ENCODE results near the gene NDFIP2.

NDFIP2 gene

GRCh38 chr13:79463604-79464003 is 17.4 kb upstream of the NDFIP2 start:
- ATAC-seq: no peak
- TF ChIP-seq ZNF70 (CRISPR knock-in tag; IDR thresholded peaks at IDR 0.05) (no peak), OSR1 (CRISPR knock-in tag; IDR thresholded peaks at IDR 0.05) (no peak), ZFP30 (CRISPR knock-in tag; IDR thresholded peaks at IDR 0.05) (no peak), BACH2 (CRISPR knock-in tag; IDR thresholded peaks at IDR 0.05; ENCODE audit: borderline replicate concordance) (no peak), CSDC2 (CRISPR knock-in tag; IDR thresholded peaks at IDR 0.05) (no peak), CSRNP3 (CRISPR knock-in tag; IDR thresholded peaks at IDR 0.05) (no peak), ARNTL (CRISPR knock-in tag; IDR thresholded peaks at IDR 0.05; ENCODE audit: borderline replicate concordance, low read depth) (no peak), ZFP3 (CRISPR knock-in tag; IDR thresholded peaks at IDR 0.05) (no peak), SNAI2 (CRISPR knock-in tag; IDR thresholded peaks at IDR 0.05) (no peak), TSHZ2 (CRISPR knock-in tag; IDR thresholded peaks at IDR 0.05) (no peak)

GRCh38 chr13:79466872-79467271 is 14.1 kb upstream of the NDFIP2 start:
- TF ChIP-seq CSDC2 (CRISPR knock-in tag; IDR thresholded peaks at IDR 0.05) (no peak), ZFP30 (CRISPR knock-in tag; IDR thresholded peaks at IDR 0.05) (no peak), OSR1 (CRISPR knock-in tag; IDR thresholded peaks at IDR 0.05) (no peak)
- no peak for ATAC-seq

- no peak for ATAC-seq
- TF ChIP-seq PPARA (CRISPR knock-in tag; IDR thresholded peaks at IDR 0.05; ENCODE audit: borderline replicate concordance) (no peak), ZNF70 (CRISPR knock-in tag; IDR thresholded peaks at IDR 0.05) (no peak), CREB5 (CRISPR knock-in tag; IDR thresholded peaks at IDR 0.05; ENCODE audit: low read depth) (no peak), GLIS3 (CRISPR knock-in tag; IDR thresholded peaks at IDR 0.05) (no peak), SNAI2 (CRISPR knock-in tag; IDR thresholded peaks at IDR 0.05) (no peak), ZNF565 (CRISPR knock-in tag; conservative IDR thresholded peaks at IDR 0.05; ENCODE audit: low read depth) (no peak), ZFP3 (CRISPR knock-in tag; IDR thresholded peaks at IDR 0.05) (no peak)
Measured at GRCh38 chr13:79468402-79468801, 12.6 kb upstream of the NDFIP2 start.

- TF ChIP-seq PPARA (CRISPR knock-in tag; IDR thresholded peaks at IDR 0.05; ENCODE audit: borderline replicate concordance): no peak
- TF ChIP-seq SNAI2 (CRISPR knock-in tag; IDR thresholded peaks at IDR 0.05): no peak
- no peak for TF ChIP-seq TOX (CRISPR knock-in tag; IDR thresholded peaks at IDR 0.05; ENCODE audit: borderline replicate concordance)
- TF ChIP-seq POU6F1 (CRISPR knock-in tag; IDR thresholded peaks at IDR 0.05; ENCODE audit: borderline replicate concordance, low read depth): no peak
- TF ChIP-seq CSDC2 (CRISPR knock-in tag; IDR thresholded peaks at IDR 0.05): no peak
- TF ChIP-seq PATZ1 (CRISPR knock-in tag; IDR thresholded peaks at IDR 0.05; ENCODE audit: borderline replicate concordance): no peak
- TF ChIP-seq CREB5 (CRISPR knock-in tag; IDR thresholded peaks at IDR 0.05; ENCODE audit: low read depth): no peak
- TF ChIP-seq ISL1 (CRISPR knock-in tag; IDR thresholded peaks at IDR 0.05): no peak
- no peak for TF ChIP-seq ZNF70 (CRISPR knock-in tag; IDR thresholded peaks at IDR 0.05)
- no peak for ATAC-seq
Measured at GRCh38 chr13:79468819-79469218, 12.1 kb upstream of the NDFIP2 start.
